Measurements from ENCODE around the gene GNG10.

Gene GNG10

DNA sequence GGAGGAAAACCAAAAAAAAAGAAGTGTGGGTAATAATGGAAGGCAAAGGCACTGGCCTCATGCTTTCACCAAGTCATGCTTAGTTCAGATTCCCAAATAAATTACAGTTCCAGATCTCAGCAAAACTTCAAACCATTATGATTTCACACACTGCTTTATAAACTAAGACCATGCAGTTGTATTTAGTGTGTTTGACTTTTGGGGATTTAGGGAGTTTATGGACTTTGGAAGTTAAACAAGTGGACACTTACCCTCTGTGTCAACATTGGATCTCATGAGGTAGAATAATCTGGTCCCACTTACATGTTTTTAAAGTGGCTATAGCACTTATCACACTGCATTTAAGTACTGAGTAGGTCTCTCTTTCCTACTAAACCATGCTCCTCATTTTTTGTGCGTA, 26.5 kb upstream of the GNG10 start:
- TF ChIP-seq, protein P1, sequence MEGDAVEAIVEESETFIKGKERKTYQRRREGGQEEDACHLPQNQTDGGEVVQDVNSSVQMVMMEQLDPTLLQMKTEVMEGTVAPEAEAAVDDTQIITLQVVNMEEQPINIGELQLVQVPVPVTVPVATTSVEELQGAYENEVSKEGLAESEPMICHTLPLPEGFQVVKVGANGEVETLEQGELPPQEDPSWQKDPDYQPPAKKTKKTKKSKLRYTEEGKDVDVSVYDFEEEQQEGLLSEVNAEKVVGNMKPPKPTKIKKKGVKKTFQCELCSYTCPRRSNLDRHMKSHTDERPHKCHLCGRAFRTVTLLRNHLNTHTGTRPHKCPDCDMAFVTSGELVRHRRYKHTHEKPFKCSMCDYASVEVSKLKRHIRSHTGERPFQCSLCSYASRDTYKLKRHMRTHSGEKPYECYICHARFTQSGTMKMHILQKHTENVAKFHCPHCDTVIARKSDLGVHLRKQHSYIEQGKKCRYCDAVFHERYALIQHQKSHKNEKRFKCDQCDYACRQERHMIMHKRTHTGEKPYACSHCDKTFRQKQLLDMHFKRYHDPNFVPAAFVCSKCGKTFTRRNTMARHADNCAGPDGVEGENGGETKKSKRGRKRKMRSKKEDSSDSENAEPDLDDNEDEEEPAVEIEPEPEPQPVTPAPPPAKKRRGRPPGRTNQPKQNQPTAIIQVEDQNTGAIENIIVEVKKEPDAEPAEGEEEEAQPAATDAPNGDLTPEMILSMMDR (conservative IDR thresholded peaks at IDR 0.05): no peak
- no peak overlapping the region for H3K27ac ChIP-seq

DNA sequence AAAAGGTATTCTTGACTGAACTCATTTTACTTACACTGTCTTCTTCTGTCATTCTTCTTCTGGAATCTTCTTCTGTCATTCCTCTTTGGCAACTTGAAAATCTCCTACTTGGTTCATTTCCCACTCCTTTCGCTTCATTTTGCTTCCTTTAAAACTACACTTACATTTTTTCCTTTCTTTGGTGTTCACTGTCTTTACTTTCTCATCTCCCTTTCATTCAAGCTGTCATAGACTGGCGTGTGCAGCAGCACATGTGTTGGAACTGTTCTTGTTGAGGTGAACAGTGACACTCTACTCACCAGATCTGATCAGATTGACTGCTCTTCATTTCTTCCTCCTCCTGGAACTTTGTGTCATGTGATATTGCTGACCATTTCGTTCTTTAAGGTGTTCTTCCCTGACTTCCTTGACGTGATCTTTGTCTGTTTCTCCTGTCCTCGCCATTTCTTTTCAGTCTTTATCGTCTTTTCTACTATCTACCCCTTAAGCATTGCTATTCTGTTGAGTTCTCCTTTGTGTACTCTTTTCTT, 23.9 kb upstream of the GNG10 start:
- TF ChIP-seq, protein P1 (conservative IDR thresholded peaks at IDR 0.05): no peak

DNA sequence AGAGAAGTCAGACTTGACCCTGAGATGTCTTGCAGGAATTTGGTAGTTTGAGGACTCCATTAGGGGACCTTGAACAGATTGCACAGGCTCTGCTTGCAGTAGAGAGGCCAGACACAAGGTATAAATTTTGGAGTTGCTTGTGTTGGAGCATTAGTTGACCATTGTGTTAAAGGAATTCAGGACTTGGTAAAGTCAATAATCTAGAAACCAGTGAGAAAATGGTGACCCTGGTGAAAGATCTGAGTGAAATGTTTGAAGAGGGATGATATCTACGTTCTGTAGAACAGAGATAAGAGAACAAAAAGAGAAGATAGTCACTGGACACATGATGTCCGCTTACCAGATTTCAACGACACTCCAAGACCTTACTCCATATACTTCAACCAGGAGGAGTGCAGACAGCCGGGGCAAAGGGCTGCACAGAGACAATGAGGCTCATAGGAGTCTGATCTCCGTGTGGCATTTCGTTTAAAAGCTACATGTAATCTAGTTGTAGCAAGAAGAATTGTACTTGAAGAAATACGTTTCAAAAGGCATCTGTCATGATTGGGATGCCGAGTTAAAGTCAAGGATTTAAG, 17.1 kb upstream of the GNG10 start:
- H3K27ac ChIP-seq: no peak overlapping the region
- TF ChIP-seq, protein P1 (conservative IDR thresholded peaks at IDR 0.05): no peak

More for the DNA sequence above, 23.9 kb upstream of the GNG10 start:
- no peak overlapping the region for H3K27ac ChIP-seq

DNA sequence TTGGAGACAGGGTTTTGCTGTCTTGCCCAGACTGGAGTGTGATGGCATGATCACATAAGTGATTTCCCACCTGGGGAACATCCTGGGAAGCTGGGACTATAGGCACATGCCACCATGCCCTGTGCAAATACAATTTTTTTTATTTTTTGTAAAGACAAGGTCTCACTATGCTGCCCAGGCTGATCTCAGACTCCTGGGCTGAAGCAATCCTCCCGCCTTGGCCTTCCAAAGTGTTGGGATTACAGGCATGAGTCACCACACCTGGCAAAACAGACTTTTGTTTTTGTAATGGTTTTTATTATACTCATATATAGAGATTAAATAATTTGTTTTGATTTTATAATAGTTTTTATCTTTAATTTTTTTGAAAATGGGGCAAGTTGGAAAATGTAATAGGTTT, 15.6 kb upstream of the GNG10 start:
- H3K27ac ChIP-seq: no peak overlapping the region
- TF ChIP-seq, protein P1 (conservative IDR thresholded peaks at IDR 0.05): no peak

- TF ChIP-seq, protein P1 (conservative IDR thresholded peaks at IDR 0.05): no peak
- H3K27ac ChIP-seq: no peak overlapping the region
Observed at GRCh38 chr9:111646417-111646816, 15.0 kb upstream of the GNG10 start.

DNA sequence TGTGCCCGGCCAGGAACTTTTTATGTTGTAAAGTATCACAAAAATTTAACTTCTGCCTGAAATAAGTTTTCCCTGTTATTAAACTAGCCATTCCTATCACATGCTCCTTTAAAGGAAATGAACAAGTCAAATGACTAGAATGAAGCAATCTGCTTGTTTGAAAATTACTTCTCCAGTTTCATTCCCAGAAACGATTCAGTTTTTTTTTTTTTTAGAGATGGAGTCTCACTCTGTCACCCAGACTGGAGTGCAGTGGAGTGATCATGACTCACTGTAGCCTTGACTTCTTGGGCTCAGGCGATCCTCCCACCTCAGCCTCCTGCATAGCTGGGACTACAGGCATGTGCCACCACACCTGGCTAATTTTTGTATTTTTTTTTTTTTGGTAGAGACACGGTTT, 13.3 kb upstream of the GNG10 start:
- TF ChIP-seq, protein P1 (conservative IDR thresholded peaks at IDR 0.05): no peak
- no peak overlapping the region for H3K27ac ChIP-seq

DNA sequence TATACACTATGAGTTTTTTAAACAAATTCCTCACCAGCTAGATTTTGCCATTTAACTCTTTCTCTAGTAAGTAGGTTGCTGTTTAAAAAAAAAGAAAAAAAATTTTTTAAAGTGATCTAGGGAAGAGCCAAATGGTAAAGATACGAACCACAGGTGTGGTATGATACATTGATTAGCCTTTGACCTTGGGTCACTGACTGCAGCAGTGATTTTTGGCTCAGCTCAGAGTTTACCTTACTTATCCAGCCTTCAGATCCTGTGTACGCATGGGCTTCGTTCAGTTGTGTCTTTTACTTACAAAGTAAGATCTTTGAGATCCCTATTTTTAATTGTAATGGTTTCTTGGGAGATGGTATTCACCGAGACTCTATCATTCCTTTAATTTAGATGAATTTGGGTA, 12.4 kb upstream of the GNG10 start:
- H3K27ac ChIP-seq: no peak overlapping the region
- TF ChIP-seq, protein P1 (conservative IDR thresholded peaks at IDR 0.05): no peak

Measured in VCaP (cell line).